Coronary artery (tissue), 2 donors: ENCODE data around the gene PCDHGB4.
"Not testable (repeated sequence)": the region's sequence is repeated elsewhere in the genome, so short reads cannot be mapped to it uniquely, and the experiment has no call there.

Experiments
- DNase-seq: peaks from one replicate; pipeline ENCODE4 v3.0.0-alpha.2; 2017; ENCODE audit warnings: low spot score
- H3K27ac ChIP-seq, 2 donors: fragments of 200-600 bp; sonication (generic); one replicate each; pipeline ENCODE4 v1.5.1; 2016 to 2019
- H3K4me3 ChIP-seq: fragments of 200-600 bp; sonication (generic); 2 replicates; pipeline ENCODE4 v1.5.1; 2016; ENCODE audit warnings: mild to moderate bottlenecking, moderate library complexity
- TF ChIP-seq, protein P1 (sequence below): fragments of 200-600 bp; sonication (generic); IDR thresholded peaks from one replicate; pipeline ENCODE4 v1.5.1; 2019; ENCODE audit warnings: antibody characterized with exemption

The PCDHGB4 gene

DNA sequence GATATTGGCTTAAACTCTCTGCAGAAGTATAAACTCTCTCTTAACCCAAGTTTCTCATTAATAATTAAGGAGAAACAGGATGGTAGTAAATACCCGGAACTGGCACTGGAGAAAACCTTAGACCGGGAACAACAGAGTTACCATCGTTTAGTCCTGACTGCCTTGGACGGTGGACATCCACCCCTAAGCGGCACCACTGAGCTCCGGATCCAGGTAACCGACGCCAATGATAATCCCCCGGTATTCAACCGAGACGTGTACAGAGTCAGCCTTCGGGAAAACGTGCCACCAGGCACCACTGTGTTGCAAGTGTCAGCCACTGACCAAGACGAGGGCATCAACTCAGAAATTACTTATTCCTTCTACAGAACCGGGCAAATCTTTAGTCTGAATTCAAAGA, 11.1 kb downstream of the PCDHGB4 start:
- Histone ChIP-seq H3K27ac (no peak overlapping the region), H3K4me3 (peak overlapping the region; percentile 53)
- TF ChIP-seq, protein P1, sequence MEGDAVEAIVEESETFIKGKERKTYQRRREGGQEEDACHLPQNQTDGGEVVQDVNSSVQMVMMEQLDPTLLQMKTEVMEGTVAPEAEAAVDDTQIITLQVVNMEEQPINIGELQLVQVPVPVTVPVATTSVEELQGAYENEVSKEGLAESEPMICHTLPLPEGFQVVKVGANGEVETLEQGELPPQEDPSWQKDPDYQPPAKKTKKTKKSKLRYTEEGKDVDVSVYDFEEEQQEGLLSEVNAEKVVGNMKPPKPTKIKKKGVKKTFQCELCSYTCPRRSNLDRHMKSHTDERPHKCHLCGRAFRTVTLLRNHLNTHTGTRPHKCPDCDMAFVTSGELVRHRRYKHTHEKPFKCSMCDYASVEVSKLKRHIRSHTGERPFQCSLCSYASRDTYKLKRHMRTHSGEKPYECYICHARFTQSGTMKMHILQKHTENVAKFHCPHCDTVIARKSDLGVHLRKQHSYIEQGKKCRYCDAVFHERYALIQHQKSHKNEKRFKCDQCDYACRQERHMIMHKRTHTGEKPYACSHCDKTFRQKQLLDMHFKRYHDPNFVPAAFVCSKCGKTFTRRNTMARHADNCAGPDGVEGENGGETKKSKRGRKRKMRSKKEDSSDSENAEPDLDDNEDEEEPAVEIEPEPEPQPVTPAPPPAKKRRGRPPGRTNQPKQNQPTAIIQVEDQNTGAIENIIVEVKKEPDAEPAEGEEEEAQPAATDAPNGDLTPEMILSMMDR, result no peak
- DNase-seq, result no peak

DNA sequence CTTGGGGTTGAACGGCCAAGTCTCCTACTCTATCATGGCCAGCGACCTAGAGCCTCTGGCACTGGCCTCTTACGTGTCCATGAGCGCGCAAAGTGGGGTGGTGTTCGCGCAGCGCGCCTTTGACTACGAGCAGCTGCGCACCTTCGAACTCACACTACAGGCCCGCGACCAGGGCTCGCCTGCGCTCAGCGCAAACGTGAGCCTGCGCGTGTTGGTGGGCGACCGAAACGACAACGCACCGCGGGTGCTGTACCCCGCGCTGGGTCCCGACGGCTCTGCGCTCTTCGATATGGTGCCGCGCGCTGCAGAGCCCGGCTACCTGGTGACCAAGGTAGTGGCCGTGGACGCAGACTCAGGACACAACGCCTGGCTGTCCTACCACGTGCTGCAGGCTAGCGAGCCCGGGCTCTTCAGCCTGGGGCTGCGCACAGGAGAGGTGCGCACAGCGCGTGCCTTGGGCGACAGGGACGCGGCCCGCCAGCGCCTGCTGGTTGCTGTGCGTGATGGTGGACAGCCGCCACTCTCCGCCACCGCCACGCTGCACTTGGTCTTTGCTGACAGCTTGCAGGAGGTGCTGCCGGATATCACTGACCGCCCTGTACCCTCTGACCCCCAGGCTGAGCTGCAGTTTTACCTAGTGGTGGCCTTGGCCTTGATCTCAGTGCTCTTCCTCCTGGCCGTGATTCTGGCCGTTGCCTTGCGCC, 12.2 kb downstream of the PCDHGB4 start:
- DNase-seq, result no peak
- Histone ChIP-seq H3K4me3 (peak overlapping the region; percentile 53), H3K27ac (no peak overlapping the region)
- TF ChIP-seq, protein P1, result no peak

DNA sequence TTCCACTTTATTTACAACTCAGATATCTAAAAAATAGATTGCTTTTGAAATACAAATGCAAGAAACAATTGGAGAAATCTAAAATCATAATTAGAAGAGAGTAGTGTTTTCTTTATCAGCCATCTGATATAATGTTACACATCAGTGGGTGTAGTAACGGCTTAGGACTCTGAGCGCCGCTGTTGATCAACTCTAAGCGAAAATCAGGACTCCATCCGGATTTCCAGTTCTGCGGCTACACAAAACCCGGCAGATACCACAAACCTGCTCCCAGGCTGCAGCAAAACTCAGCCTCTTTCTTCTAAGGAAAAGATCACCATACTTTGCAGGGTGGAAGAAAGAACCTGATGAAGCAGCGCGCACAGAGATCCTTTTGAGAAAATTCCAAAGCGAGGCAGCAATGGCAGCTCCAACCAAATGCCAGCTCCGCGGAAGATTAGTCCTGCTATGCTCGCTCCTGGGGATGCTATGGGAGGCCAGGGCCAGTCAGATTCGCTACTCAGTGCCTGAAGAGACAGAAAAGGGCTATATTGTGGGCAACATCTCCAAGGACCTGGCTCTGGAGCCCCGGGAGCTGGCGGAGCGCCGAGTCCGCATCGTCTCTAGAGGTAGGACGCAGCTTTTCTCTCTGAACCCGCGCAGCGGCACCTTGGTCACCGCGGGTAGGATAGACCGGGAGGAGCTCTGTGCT, 15.2 kb downstream of the PCDHGB4 start, which contains the start of gene PCDHGA9:
TSS of gene PCDHGA9 (plus strand) at position 226 of the 691 bp plus-strand sequence. CDS start at position 401, 175 bp downstream.
- Histone ChIP-seq H3K4me3 (peak within 1 kb of the TSS; percentile 53), H3K27ac (no peak within 1 kb of the TSS)
- no peak for DNase-seq
- TF ChIP-seq, protein P1, result no peak

DNA sequence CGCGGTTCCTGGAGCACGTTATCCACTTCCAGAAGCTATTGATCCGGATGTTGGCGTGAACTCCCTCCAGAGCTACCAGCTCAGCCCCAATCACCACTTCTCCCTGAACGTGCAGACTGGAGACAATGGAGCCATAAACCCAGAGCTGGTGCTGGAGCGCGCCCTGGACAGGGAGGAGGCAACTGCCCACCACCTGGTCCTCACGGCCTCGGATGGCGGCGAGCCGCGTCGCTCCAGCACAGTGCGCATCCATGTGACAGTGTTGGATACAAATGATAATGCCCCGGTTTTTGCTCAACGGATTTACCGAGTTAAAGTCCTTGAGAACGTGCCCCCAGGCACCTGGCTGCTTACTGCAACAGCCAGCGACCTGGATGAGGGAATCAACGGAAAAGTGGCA, 15.9 kb downstream of the PCDHGB4 start:
- Histone ChIP-seq H3K4me3 (peak overlapping the region; percentile 53), H3K27ac (no peak overlapping the region)
- TF ChIP-seq, protein P1, result no peak
- DNase-seq, result no peak

DNA sequence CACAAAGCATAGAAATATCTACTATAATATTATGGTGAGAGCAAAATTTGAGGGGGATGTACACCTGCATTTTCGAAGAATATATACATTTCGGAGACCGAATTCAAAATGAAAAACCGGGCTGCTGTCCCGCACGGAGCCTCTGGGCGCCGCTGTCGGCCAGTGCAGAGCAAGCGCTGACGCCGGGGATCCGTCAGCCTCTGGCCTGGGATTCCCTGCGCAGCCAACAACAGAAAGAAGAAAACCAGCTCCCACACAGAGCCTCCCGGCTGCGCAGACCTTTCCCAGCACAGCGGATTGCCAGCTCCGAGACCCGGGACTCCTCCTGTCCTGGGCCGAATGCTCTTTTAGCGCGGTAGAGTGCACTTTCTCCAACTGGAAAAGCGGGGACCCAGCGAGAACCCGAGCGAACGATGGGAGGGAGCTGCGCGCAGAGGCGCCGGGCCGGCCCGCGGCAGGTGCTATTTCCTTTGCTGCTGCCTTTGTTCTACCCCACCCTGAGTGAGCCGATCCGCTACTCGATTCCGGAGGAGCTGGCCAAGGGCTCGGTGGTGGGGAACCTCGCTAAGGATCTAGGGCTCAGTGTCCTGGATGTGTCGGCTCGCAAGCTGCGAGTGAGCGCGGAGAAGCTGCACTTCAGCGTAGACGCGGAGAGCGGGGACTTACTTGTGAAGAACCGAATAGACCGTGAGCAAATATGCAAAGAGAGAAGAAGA, 20.4 kb downstream of the PCDHGB4 start, which contains the start of gene PCDHGB6:
TSS of gene PCDHGB6 (plus strand) at position 232 of the 716 bp plus-strand sequence. CDS start at position 414, 182 bp downstream.
- DNase-seq, H3K27ac ChIP-seq: not testable (repeated sequence)
- H3K4me3 ChIP-seq, result peak within 1 kb of the TSS; percentile 61

DNA sequence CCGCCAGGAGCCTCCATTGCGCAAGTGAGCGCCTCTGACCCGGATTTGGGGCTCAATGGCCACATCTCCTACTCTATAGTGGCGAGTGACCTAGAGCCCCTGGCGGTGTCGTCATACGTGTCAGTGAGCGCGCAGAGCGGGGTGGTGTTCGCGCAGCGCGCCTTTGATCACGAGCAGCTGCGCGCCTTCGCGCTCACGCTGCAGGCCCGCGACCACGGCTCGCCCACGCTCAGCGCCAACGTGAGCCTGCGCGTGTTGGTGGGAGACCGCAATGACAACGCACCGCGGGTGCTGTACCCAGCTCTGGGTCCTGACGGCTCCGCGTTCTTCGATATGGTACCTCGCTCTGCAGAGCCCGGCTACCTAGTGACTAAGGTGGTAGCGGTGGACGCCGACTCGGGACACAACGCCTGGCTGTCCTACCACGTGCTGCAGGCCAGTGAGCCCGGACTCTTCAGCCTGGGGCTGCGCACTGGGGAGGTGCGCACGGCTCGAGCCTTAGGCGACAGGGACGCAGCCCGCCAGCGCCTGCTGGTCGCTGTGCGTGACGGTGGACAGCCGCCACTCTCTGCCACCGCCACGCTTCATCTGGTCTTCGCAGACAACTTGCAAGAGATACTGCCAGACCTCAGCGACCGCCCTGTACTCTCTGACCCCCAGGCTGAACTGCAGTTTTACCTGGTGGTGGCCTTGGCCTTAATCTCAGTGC, 22.3 kb downstream of the PCDHGB4 start:
- Histone ChIP-seq H3K4me3 (peak overlapping the region; percentile 34), H3K27ac (no peak overlapping the region)
- TF ChIP-seq, protein P1, result no peak
- no peak for DNase-seq

DNA sequence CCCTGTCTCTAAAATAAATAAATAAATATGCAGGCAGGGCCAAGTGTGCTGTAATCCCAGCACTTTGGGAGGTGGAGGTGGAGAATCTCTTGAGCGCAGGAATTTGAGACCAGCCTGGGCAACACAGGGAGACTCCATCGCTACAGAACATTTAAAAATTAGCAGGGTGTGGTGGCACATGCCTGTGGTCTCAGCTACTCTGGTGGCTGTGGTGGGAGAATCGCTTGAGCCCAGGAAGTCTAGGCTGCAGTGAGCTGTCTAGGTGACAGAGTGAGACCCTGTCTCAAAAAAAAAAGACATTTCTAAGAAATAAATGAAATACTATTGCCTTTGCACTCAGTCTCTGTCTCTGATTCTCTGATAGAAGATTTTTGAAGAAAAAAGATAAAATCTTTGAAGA, 24.1 kb downstream of the PCDHGB4 start:
- H3K4me3 ChIP-seq, result peak overlapping the region; percentile 6
- H3K27ac ChIP-seq, result no peak overlapping the region
- no peak for DNase-seq
- TF ChIP-seq, protein P1, result no peak
